H1 (cell line): Measurements from ENCODE around the gene YBX2. TPM values are rescaled to one million over a fixed set of nuclear protein-coding genes. Genes with fewer than 3 reads are reported as not detected.

Experiments used
- CREB1 ChIP-seq: IDR thresholded peaks from 2 replicates; pipeline ENCODE4 v1.6.1; 2012; ENCODE audit warnings: inconsistent platforms
- CTCF ChIP-seq, 3 experiments: IDR thresholded peaks; 1 replicate in 2 of 3; 2 replicates in 1 of 3; pipeline versions ENCODE4 v1.5.1 to v1.6.1; 2011; ENCODE audit warnings: low read length in 3 of 3, mild to moderate bottlenecking in 3 of 3, inconsistent platforms in 2 of 3, low read depth in 1 of 3, moderate library complexity in 1 of 3; ENCODE audit not compliant: insufficient read depth in 1 of 3; ENCODE audit errors: control extremely low read depth in 1 of 3
- EZH2 ChIP-seq: fragments of 200-600 bp; sonication (generic); IDR thresholded peaks from 2 replicates; pipeline ENCODE4 v1.7.1; 2012; ENCODE audit warnings: low read depth, mild to moderate bottlenecking, moderate library complexity, low read length, inconsistent platforms; ENCODE audit not compliant: severe bottlenecking
- POLR2A ChIP-seq, 2 experiments: IDR thresholded peaks; 1 replicate in 1 of 2; 2 replicates in 1 of 2; pipeline ENCODE4 v1.6.1; 2011; ENCODE audit warnings: low read depth in 2 of 2, low read length in 2 of 2, mild to moderate bottlenecking in 2 of 2; ENCODE audit errors: control extremely low read depth in 1 of 2
- POLR2AphosphoS5 ChIP-seq: IDR thresholded peaks from 2 replicates; pipeline ENCODE4 v1.6.1; 2011; ENCODE audit warnings: low read depth, low read length
- SIN3A ChIP-seq, 2 experiments: IDR thresholded peaks in 1 of 2; conservative IDR thresholded peaks in 1 of 2; 2 replicates each; pipeline ENCODE4 v1.6.1; 2011 to 2012; ENCODE audit warnings: low read length in 2 of 2, improper control_type of control experiment in 1 of 2, low read depth in 1 of 2, mild to moderate bottlenecking in 1 of 2
- SP4 ChIP-seq: IDR thresholded peaks from 2 replicates; pipeline ENCODE4 v1.6.1; 2012; ENCODE audit warnings: low read length, inconsistent platforms
- TAF1 ChIP-seq: IDR thresholded peaks from 2 replicates; pipeline ENCODE4 v1.6.1; 2011; ENCODE audit warnings: mild to moderate bottlenecking, low read depth, low read length
- TBP ChIP-seq: IDR thresholded peaks from 2 replicates; pipeline ENCODE4 v1.6.1; 2011; ENCODE audit warnings: low read depth, low read length, improper control_type of control experiment
- TCF12 ChIP-seq: IDR thresholded peaks from 2 replicates; pipeline ENCODE4 v1.6.1; 2011; ENCODE audit warnings: low read depth, mild to moderate bottlenecking, low read length
- polyA plus RNA-seq, 7 experiments: library from polyadenylated mRNA; depleted of rRNA in 3 of 7; stranded (reverse) in 5 of 7; unstranded in 2 of 7; fragments of >200 nt in 5 of 7; fragments of 200-250 nt in 2 of 7; gene quantifications; 1 replicate in 5 of 7; 2 replicates in 1 of 7; 4 replicates in 1 of 7; pipeline versions ENCODE4 v1.2.1 to v1.2.3, GENCODE V29; 2011 to 2013; ENCODE audit warnings: missing spikeins in 2 of 7, mixed read lengths in 2 of 7
- total RNA-seq: library from RNA; stranded (reverse); fragmentation: NEBNext Ultra II Directional; extraction: Animal tissue kit (Norgen Biotek cat#: 25700); gene quantifications from 2 replicates; pipeline ENCODE4 v1.2.1, GENCODE V29; 2021

Gene YBX2
- total and polyA plus RNA-seq, 2 of the 8 experiments (the other 6 are each of a cell fraction or from before 2014, with no cell fraction given): 19.2 to 30.5 TPM

- TF ChIP-seq CTCF (IDR thresholded peaks at IDR 0.05; ENCODE audit: control extremely low read depth in 1 of 3, insufficient read depth in 1 of 3, low read depth in 1 of 3, low read length in 3 of 3): no peak
- peak; percentile 85 for TF ChIP-seq TAF1
- TF ChIP-seq POLR2A (IDR thresholded peaks at IDR 0.05; ENCODE audit: control extremely low read depth in 1 of 2, low read depth in 2 of 2, low read length in 2 of 2): peak in 1 of 2 experiments; percentile 56; a peak in 2 of 3 replicates
- no peak; the same call in 1 of the 2 replicates for TF ChIP-seq POLR2AphosphoS5
- 0 out of 4 replicates have a peak, but pooled peaks of 1 of the 2 experiments have one; percentile 44 for TF ChIP-seq SIN3A (conservative IDR thresholded peaks at IDR 0.05 in 1 of 2, IDR thresholded peaks at IDR 0.05 in 1 of 2; ENCODE audit: low read depth in 1 of 2, low read length in 2 of 2)
- no peak for TF ChIP-seq EZH2
- TF ChIP-seq TCF12: no peak
- TF ChIP-seq CREB1: peak; percentile 81; the same call in 1 of the 2 replicates
- peak; percentile 62 for TF ChIP-seq TBP
- TF ChIP-seq SP4: no peak
- TF ChIP-seq, all 59 proteins: peak for 15
Measured at GRCh38 chr17:7251661-7252175, 42.7 kb downstream of the YBX2 start, which contains the start of gene CTDNEP1 (continued).
